ENCODE data around the gene ZGPAT.

DNA sequence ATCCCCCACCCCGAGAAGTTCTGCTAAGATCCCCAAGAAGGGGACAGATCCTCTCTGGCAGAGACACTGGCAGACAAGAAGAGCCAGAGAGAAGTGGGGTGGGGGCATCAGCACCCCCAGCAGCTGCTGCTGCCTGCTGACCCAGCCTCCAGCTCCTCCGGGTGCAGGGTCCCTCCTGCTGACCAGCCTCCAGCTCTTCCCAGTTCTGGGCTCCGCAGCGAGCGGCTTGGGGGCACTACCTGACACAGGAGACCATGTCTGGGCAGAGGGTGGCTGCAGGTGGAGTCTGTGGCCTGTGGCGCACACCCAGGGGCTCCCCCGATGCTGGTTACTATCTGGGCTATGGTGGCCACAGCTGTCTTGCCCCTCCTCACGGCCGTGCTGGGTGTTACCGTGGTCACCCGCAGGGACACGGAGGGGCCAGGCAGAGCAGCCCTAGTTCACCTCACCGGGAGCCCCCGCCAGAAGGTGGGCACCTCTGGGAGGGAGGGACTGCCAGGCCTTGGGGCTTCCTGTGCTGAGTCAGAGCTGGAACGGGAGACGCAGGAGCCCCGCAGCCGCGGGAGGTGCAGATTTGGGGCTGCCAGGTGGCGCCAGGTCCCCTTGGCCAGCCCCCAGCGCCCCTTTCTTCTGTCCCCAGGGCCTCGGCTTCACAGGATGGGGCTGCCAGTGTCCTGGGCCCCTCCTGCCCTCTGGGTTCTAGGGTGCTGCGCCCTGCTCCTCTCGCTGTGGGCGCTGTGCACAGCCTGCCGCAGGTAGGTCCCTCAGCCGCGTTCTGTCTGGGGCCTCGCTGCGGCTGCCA, 29.3 kb downstream of the ZGPAT start:
- no peak for TF ChIP-seq PHB2 (IDR thresholded peaks at IDR 0.05; ENCODE audit: partially characterized antibody)
- no peak for TF ChIP-seq ZNF232 (CRISPR knock-in tag; IDR thresholded peaks at IDR 0.05; ENCODE audit: borderline replicate concordance)
- peak; percentile 87; the same call in 1 of the 2 replicates for TF ChIP-seq EEA1 (CRISPR knock-in tag; IDR thresholded peaks at IDR 0.05; ENCODE audit: borderline replicate concordance)
- TF ChIP-seq ZSCAN29 (CRISPR knock-in tag; conservative IDR thresholded peaks at IDR 0.05): peak; percentile 21; the same call in 1 of the 2 replicates
- no peak; the same call in 1 of the 2 replicates for TF ChIP-seq ZNF619 (CRISPR knock-in tag; IDR thresholded peaks at IDR 0.05)
- no peak for TF ChIP-seq ZSCAN5A (CRISPR knock-in tag; IDR thresholded peaks at IDR 0.05; ENCODE audit: borderline replicate concordance)
- TF ChIP-seq EZH2 (conservative IDR thresholded peaks at IDR 0.05; ENCODE audit: low read depth, low read length): no peak
- no peak for TF ChIP-seq IKZF1 (IDR thresholded peaks at IDR 0.05)
- TF ChIP-seq TAF1 (CRISPR knock-in tag; IDR thresholded peaks at IDR 0.05): no peak
- TF ChIP-seq, protein P1, sequence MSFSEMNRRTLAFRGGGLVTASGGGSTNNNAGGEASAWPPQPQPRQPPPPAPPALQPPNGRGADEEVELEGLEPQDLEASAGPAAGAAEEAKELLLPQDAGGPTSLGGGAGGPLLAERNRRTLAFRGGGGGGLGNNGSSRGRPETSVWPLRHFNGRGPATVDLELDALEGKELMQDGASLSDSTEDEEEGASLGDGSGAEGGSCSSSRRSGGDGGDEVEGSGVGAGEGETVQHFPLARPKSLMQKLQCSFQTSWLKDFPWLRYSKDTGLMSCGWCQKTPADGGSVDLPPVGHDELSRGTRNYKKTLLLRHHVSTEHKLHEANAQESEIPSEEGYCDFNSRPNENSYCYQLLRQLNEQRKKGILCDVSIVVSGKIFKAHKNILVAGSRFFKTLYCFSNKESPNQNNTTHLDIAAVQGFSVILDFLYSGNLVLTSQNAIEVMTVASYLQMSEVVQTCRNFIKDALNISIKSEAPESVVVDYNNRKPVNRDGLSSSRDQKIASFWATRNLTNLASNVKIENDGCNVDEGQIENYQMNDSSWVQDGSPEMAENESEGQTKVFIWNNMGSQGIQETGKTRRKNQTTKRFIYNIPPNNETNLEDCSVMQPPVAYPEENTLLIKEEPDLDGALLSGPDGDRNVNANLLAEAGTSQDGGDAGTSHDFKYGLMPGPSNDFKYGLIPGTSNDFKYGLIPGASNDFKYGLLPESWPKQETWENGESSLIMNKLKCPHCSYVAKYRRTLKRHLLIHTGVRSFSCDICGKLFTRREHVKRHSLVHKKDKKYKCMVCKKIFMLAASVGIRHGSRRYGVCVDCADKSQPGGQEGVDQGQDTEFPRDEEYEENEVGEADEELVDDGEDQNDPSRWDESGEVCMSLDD (CRISPR knock-in tag; IDR thresholded peaks at IDR 0.05; ENCODE audit: borderline replicate concordance): 0 out of 2 replicates have a peak, but pooled peaks have one; percentile 27
- TF ChIP-seq CHD2 (IDR thresholded peaks at IDR 0.05; ENCODE audit: low read depth, low read length): no peak; the same call in none of the 2 replicates
